ENCODE results near the gene NSDHL.

Gene NSDHL

GRCh38 chrX:152821145-152821765 is 9.6 kb upstream of the NSDHL start:
- no peaks in the 10 kb centered on the region for H3K27me3 ChIP-seq
- TF ChIP-seq, protein P1, sequence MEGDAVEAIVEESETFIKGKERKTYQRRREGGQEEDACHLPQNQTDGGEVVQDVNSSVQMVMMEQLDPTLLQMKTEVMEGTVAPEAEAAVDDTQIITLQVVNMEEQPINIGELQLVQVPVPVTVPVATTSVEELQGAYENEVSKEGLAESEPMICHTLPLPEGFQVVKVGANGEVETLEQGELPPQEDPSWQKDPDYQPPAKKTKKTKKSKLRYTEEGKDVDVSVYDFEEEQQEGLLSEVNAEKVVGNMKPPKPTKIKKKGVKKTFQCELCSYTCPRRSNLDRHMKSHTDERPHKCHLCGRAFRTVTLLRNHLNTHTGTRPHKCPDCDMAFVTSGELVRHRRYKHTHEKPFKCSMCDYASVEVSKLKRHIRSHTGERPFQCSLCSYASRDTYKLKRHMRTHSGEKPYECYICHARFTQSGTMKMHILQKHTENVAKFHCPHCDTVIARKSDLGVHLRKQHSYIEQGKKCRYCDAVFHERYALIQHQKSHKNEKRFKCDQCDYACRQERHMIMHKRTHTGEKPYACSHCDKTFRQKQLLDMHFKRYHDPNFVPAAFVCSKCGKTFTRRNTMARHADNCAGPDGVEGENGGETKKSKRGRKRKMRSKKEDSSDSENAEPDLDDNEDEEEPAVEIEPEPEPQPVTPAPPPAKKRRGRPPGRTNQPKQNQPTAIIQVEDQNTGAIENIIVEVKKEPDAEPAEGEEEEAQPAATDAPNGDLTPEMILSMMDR (IDR thresholded peaks at IDR 0.05) = no peak
- no peak for DNase-seq
- H3K4me3 ChIP-seq = no peak overlapping the region
- no peaks in the 10 kb centered on the region for H3K4me1 ChIP-seq
- no peak overlapping the region for H3K27ac ChIP-seq
- intact Hi-C loops (cut with DNase I; ENCODE audit: low total_unique reads) = no loop called here
- H3K9me3 ChIP-seq = no peaks in the 10 kb centered on the region
- H3K36me3 ChIP-seq = no peaks in the 10 kb centered on the region

GRCh38 chrX:152822383-152823086 is 8.3 kb upstream of the NSDHL start:
- Histone ChIP-seq H3K36me3 (no peaks in the 10 kb centered on the region), H3K4me1 (no peaks in the 10 kb centered on the region), H3K9me3 (no peaks in the 10 kb centered on the region), H3K27me3 (no peaks in the 10 kb centered on the region), H3K4me3 (no peak overlapping the region), H3K27ac (no peak overlapping the region)
- no peak for DNase-seq
- TF ChIP-seq, protein P1 (IDR thresholded peaks at IDR 0.05) = no peak
- intact Hi-C loops (cut with DNase I; ENCODE audit: low total_unique reads) = no loop called here

DNA sequence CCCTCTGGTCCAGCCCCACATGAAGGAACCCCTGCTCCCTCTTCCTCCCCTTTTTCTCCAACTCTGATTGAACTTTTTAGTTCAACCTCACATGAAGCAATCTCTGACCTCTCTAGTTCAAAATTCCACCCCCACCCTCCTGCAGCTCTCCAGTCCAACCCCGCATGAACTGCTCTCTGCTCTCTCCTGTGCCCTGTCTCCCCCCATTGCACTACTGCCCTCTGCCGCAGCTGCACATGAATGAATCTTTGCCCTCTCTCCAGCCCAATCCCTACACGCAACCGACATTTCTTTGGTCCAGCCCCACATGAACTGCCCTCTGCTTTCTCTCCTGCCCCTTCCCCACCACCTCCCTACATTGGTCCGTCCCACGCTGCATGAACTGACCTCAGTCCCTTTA is 7.2 kb upstream of the NSDHL start:
- H3K27me3 ChIP-seq = no peaks in the 10 kb centered on the region
- H3K4me3 ChIP-seq = no peak overlapping the region
- H3K4me1 ChIP-seq = no peaks in the 10 kb centered on the region
- H3K36me3 ChIP-seq = no peaks in the 10 kb centered on the region
- no peak for DNase-seq
- H3K27ac ChIP-seq = no peak overlapping the region
- intact Hi-C loops (cut with DNase I; ENCODE audit: low total_unique reads) = no loop called here
- TF ChIP-seq, protein P1 (IDR thresholded peaks at IDR 0.05) = no peak
- no peaks in the 10 kb centered on the region for H3K9me3 ChIP-seq

DNA sequence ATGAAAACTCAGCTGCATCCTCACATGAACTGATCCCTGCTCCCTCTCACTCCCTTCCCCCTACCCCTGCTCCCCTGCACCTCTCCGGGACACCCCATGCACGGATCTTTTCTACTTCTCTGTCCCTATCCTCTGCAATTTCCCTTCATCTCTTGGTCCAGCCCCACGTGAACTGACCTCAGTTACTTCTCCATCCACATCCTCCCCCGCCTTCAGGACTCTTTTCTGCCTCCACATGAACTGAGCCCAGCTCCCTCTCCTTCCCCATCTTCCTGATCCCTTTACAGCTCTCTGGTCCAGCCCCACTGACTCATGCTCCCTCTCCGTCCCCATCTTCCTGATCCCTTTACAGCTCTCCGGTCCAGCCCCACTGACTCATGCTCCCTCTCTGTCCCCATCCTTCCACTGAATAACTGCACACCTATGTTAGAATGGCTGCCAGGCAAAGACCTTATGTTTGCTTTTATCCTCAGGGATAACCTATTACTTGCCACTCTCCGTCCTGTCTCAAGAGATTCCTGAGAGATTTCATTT is 6.0 kb upstream of the NSDHL start:
- H3K27me3 ChIP-seq = no peaks in the 10 kb centered on the region
- no peaks in the 10 kb centered on the region for H3K36me3 ChIP-seq
- no peak for DNase-seq
- no peak overlapping the region for H3K4me3 ChIP-seq
- H3K27ac ChIP-seq = no peak overlapping the region
- TF ChIP-seq, protein P1 (IDR thresholded peaks at IDR 0.05) = no peak
- no peaks in the 10 kb centered on the region for H3K9me3 ChIP-seq
- no peaks in the 10 kb centered on the region for H3K4me1 ChIP-seq
- intact Hi-C loops (cut with DNase I; ENCODE audit: low total_unique reads) = no loop called here

- DNase-seq = no peak
- H3K4me3 ChIP-seq = peak overlapping the region; percentile 73 to 74
- H3K4me1 ChIP-seq = peaks cover 0 to 11% (median 6%) of the 10 kb centered on the region in 4 donors
- H3K27ac ChIP-seq = peak overlapping the region; percentile 66 to 79
- intact Hi-C loops (cut with DNase I; ENCODE audit: low total_unique reads) = no loop called here
- H3K27me3 ChIP-seq = no peaks in the 10 kb centered on the region
- H3K9me3 ChIP-seq = no peaks in the 10 kb centered on the region
- no peaks in the 10 kb centered on the region for H3K36me3 ChIP-seq
- TF ChIP-seq, protein P1 (IDR thresholded peaks at IDR 0.05) = no peak
These were observed 528 bp downstream of the NSDHL start for GRCh38 chrX:152831391-152831790.
